NCI-H2196 treated with DMSO at 0.1 percent for 48 hours (cell line): ENCODE data around the gene CD55.

Source experiments
- DNase-seq: peaks from one replicate; lab custom pipeline; 2025; ENCODE audit not compliant: unreplicated experiment; lab: John Stamatoyannopoulos, UW

The CD55 gene, protein sequence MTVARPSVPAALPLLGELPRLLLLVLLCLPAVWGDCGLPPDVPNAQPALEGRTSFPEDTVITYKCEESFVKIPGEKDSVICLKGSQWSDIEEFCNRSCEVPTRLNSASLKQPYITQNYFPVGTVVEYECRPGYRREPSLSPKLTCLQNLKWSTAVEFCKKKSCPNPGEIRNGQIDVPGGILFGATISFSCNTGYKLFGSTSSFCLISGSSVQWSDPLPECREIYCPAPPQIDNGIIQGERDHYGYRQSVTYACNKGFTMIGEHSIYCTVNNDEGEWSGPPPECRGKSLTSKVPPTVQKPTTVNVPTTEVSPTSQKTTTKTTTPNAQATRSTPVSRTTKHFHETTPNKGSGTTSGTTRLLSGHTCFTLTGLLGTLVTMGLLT

DNA sequence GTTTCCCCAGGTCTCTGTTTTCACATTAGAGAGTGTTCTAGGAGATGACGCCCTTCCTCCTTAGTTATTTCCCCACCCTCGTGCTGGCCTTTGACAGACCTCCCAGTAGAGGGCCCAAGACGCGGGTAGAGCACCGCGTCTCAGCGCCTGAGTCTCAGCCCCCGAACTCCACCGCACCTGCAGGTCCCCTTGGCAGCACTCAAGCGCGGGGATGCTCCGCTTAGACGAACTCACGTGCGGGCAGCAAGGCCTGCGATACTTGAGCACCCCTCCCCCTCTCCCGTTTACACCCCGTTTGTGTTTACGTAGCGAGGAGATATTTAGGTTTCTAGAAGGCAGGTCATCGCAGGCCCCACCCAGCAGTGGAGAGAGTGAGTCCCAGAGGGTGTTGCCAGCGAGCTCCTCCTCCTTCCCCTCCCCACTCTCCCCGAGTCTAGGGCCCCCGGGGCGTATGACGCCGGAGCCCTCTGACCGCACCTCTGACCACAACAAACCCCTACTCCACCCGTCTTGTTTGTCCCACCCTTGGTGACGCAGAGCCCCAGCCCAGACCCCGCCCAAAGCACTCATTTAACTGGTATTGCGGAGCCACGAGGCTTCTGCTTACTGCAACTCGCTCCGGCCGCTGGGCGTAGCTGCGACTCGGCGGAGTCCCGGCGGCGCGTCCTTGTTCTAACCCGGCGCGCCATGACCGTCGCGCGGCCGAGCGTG is at the start of gene CD55:
Gene CD55 (plus strand): TSS at position 600 of the 711 bp plus-strand sequence. CDS start 88 bp downstream, at position 688.
- DNase-seq: peak; percentile 93

DNA sequence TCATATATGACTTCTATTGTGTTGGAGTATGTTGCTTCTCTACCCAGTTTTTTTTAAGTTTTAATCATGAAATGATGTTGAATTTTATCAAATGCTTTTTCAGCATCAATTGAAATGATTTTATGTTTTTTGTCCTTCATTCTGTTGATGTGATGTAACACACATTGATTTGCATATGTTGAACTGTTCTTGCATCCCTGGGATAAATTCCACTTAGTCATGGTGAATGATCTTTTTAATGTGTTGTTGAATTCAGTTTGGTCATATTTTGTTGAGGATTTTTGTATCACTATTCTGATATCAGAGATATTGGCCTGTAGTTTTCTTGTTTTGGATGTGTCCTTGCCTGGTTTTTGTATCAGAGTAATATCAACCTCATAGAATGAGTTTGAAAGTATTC is 46.6 kb upstream of the CD55 start:
- DNase-seq: no peak

DNA sequence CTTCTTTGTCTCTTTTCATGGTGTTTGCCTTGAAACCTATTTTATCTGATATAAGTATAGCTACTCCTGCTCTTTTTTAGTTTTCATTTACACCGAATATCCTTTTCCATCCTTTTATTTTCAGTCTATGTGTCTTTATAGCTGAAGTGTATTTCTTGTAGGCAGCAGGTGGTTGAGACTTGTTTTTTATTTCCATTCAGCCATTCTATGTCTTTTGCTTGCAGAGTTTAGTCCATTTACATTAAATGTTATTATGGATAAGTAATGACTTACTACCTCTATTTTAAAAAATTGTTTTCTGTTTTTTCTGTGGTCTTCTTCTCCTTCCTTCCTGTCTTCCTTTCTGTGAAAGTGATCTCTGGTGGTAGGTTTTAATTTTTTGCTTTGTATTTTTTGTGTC is 45.0 kb upstream of the CD55 start:
- no peak for DNase-seq

DNA sequence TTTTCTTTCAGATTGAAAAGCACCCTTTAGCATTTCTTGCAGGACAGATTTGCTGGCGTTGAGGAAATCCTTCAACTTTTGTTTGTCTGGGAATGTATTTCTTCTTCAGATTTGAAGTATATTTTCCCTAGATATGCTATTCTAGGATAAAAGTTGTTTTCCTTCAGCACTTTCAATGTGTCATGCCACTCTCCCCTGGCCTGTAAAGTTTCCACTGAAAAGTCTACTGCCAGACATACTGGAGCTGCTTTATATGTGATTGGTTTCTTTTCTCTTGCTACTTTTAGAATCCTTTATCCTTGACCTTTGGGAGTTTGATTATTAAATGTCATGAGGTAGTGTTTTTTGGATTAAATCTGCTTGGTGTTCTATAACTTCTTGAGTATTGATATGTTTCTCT is 44.2 kb upstream of the CD55 start:
- DNase-seq: no peak

DNA sequence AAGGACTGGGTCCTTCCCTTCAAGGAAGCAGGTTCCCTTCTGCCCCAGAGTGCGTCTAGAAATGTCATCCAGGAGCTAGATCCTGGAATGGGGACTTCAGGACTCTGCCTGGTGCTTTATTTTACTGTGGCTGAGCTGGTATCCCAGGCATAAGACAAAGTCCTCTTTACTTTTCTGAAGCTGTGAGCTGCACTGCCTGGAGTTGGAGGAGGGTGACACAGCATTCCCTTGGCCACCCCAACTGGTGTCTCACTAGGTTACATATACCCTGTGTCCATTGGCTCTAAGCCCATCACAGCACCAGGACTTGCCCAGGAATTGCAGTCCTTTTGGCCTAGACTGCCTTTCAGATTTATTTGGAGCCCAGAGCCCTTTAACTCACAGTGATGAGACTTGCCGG is 41.8 kb upstream of the CD55 start:
- no peak for DNase-seq

DNA sequence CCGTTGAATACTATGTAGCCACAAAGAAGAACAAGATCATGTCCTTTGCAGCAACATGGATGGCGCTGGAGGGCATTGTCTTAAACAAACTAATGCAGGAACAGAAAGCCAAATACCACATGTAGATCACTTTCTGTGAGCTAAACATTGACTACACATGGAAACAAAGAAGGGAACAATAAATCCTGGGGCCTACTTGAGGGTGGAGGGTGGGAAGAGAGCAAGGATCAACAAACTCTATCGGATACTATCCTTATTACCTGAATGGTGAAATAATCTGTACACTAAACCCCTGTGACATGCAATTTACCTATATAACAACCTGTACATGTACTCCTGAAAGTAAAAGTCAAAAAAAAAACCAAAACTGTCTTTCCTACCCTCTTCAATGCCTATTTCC is 40.8 kb upstream of the CD55 start:
- no peak for DNase-seq

DNA sequence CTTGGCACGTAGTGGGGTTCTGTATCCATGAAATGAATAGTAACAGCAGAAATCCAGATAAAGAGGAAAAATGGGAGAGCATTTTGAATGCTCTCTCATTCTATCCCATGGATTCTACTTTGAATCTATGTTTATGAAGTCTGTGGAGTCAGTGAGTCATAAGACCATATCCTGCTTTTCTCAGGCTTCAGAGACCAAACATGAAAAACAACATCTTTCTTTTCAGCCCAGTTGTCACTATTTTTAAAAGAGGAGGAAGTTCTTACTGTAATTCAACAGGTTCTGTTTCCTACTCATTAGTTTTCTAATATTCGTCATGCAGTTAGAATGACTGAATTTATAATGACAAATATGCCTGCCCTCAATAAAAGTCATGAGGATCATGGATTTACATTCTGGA is 39.4 kb upstream of the CD55 start:
- DNase-seq: no peak

DNA sequence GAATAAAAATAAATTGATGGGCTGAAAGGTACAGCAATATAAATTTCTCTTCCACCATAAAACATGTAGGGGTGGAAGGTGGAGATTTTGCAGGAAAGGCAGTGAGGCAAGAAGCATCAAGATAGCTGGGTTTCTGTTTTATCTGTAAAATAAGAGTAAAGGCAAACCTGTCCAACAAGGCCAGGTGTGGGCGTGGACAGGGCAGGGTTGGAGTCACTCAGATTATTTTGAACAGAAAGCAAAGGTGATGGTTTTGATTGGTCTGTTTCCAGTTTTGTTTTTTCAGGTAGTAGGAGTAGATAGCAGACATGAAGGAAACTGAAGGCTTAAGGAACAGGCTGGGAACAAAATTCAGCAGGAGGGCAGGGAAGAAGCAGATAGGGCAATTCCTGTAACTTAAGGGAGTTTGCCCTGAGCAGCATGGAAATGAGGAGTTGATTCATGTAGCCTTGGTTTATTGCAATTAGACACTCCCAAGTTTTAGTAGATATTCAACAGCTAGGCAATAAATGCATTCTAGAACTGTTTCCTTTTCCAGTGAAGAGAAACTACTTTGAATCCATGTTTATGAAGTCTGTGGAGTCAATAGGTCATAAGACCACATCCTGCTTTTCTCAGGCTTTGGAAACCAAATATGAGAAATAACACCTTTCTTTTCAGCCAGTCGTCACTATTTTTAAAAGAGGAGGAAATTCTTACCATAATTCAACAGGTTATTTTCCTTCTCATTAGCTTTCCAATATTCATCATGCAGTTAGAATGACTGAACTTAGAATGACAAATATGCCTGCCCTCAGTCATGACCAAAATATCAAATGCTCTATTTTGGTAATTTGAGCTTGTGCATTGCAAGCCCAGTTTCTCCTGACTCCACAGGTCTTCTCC is 38.7 kb upstream of the CD55 start:
- DNase-seq: no peak

DNA sequence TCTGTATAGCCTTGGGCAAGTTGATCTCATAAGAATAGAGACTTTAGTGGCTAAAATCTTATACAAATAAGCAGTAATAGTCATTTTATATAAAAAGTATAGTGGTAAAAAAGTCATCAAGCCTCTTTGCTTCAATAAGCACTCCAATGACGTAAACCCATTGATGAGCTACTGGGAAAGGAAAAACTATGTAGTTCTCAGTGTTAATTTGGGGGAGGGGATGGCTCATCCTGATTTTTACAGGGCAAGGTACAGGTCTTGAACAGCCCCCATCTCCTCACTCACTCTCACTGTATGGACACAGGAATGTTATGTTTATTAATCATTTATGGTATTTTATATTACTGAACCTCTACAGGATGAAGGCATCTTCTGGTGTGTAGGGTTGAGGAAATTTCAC is 38.1 kb upstream of the CD55 start:
- DNase-seq: no peak

DNA sequence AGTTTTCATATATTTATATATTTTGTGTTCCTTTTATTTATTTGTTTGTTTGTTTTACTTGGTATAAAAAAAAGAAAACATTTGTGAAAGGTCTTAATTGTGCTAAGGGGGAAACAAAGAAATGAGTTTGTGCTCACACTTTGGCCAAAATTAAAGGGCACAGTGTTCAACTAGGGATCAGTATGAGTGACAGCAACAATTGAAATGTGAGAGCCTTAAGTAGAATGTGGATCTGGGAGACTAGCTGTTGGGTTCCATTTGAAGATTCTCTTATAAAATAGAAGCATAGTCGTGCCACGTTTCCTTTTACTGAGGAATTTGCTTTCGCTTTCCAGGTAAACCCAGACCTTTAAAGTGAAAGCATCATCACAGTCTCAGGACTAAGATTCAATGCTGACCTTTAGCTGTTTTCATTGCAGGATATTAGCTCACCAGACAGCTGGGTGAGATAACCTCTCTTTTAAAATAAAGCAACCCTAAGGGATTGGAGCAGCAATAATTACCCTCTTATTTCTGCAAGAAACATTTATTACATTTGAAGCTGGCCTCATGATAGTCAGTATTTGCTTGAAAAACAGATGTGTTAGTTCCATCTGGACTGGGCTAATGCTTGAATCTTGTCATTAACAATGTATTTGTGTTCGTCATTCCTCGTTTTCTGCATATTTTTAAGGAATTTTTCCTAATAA is 37.1 kb upstream of the CD55 start:
- no peak for DNase-seq

DNA sequence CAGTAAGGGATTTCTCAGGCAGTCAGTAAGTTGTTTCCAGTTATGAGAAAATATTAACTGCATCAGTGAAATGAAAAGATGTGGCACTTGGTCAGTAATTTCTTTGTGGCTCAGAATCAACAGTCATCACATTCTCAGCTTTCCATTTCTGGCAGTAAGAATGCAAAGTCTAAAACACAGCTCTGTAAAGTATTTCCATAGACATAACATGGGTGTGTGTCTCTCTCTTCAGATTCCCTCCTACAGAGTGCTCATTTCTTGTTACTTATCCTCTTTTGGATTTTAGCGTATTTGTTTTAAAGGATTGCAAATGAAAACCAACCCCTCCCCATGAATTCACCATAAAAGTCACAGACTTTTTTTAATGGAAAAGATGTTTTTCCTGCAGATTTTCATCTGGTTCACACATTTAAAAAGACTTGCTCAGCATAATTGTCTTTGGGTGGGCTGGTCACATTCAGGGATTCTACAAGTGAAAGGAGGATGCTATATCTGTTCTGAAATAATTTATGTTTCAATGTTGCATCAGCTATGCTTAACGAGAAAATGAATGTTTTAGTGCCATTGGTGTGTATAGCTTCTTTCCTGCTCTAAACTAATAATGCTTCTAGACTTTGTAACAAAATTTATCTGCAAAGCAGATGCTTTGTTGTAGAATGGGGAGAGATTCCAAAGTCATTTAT is 34.6 kb upstream of the CD55 start:
- no peak for DNase-seq

DNA sequence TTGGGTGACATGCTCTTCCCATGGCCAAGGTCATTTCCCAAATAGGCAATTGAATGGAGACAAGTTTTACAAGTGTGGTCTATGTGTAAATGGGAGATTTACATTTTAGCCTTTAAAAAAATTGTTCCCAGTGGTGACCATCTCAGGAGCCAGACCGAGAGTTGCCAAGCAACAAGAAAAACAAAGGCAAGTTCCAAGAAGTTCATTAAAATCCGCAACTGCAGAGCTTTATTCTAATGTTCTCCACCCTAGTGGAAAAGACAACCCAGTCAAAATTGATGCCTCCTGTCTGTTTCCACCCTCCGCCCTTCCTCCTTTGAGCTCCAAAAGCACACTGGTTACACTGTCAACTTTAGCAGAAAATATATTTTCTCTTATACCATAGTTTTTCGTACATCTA is 33.2 kb upstream of the CD55 start:
- DNase-seq: no peak

DNA sequence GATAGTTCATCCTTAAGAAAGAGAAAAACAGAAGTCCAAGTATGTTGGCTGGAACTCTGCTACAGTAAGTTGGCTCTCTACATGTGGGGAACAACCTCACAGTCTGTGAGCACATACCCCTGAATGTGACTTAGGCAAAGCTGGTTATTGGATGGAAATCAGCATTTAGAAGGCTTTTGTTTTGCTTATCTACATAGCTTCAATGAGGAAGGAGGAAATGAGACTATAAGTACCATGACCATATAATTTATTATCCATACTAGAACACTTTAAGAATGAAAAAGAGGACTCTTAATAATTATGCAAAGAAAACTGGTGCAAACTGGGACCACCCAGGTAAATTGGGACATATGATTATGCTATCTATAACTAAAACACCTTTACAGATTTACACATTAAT is 31.7 kb upstream of the CD55 start:
- no peak for DNase-seq

DNA sequence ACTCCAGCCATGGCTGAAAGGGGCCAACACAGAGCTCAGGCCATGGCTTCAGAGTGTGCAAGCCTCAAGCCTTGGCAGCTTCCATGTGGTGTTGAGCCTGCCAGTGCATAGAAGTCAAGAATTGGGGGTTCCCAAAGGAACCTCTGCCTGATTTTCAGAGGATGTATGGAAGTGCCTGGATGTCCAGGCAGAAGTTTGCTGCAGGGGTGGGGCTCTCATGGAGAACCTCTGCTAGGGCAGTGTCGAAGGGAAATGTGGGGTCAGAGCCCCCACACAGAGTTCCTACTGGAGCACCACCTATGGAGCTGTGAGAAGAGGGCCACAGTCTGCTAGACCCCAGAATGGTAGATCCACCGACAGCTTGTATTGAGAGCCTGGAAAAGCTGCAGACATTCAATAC is 29.8 kb upstream of the CD55 start:
- DNase-seq: no peak

DNA sequence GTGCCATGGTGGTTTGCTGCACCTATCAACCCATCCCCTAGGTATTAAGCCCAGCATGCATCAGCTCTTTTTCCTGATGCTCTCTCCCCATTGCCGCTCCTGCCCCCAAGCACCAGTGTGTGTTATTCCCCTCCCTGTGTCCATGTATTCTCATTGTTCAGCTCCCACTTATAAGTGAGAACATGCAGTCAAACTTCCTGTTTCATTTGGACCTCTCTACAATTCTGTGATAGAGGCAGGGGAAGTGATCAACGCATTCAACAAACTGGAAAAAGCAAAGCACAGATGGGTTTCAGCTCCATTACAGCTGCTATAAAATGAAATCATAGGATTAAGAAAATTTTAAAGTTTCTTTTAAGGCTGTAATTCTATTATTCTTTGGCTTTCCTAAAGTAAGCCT is 23.3 kb upstream of the CD55 start:
- DNase-seq: no peak

DNA sequence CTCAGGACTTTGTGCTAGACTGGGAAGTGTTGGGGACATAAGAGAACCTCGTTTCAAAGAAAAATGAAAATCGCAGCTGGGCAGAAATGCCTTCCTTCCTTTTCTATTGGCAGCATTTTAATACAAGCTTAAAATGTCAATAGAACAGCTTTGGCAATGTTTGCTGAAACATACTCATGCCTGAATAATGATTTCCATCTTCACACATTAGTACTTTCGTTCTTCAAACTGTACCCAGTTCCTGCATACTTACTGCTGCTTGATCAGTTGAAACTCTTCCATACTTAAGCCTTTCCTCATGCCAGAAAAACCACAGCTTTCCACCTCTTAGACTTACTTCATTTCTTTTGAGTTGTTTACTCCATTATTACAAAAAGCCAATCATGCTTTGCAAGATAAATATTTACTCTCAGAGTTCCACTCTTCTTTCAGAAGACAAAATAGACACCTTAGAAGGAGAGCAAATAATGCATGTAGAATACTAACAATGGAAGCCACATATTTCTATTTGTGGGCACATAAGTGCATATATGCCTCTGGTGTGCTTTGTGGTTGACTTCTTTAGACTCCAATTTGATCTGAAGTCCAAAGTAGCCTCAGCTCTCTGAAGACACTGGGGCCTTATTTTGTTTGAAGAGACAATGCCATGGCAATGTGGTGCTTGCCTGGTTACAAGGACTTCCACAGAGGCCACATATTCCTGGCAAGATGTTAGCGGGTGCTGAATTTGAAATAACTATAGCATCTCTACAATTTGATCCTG is 22.7 kb upstream of the CD55 start:
- DNase-seq: peak; percentile 36

DNA sequence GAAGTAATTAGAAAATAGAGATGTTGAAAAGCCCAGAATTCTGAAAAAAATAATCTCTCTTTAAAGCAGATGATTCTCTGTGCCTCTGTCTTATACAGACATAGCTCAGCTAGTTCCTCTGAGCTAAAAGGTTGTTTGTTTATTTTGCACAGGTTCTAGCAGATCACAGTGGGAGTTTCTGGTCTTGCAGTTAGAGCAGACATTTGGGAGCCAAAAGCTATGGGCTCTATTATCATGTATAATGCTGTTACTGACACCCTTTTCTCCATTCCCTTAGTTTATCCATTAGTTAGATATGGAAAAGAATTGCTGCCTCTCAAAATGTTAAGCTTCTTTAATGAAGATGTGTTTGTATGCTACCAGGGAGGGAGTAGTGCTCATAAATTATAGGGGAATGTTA is 20.5 kb upstream of the CD55 start:
- no peak for DNase-seq

DNA sequence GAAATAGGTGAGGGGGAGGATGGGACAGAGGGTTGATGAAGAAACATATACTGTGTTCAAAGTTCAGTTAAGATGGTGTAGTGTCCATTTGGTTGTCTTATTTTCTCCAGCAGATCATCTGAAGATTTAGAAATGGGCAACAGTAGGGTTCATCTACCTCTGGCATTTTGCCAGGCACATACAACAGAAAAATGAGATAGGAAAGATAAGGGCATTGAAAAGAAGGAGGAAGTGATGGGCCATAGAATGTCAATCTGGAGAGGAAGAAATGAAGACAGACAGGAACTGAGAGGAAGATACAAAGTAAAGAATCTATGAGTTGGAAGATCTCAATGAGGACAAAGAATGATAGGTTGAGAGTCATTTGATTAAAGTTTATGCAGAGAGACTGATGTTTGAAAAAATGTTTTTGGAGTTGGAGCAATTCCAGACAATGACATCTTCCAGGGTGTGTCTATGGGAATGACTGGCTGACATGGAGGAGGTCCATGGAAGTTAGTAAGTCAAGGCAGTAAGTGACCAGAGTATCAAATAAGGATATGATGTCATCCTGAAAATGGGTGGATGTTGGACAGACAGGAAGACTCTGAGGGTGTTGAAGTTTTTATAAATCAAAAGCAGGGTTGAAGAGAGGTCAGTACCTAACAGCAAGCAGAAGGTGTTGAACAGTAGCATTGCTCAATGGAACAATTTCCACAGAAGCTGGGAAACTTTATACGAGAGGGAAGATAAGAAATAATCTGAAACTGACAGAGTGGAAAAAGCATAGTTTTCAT is 18.7 kb upstream of the CD55 start:
- DNase-seq: no peak
